Smooth muscle cell (in vitro differentiated cells): ENCODE data around the gene XRCC4. TPM values are rescaled to one million over a fixed set of nuclear protein-coding genes. Genes with fewer than 3 reads are reported as not detected.

ENCODE experiments used
- DNase-seq: peaks from one replicate; lab custom pipeline; 2025; ENCODE audit not compliant: unreplicated experiment; lab: John Stamatoyannopoulos, UW
- H2AFZ ChIP-seq: fragments of 200-600 bp; sonication (generic); 2 replicates; pipeline ENCODE4 v1.6.0; 2016; ENCODE audit warnings: antibody characterized with exemption, low read depth, mild to moderate bottlenecking
- H3F3A ChIP-seq: fragments of 200-600 bp; sonication (generic); 2 replicates; pipeline ENCODE4 v1.6.0; 2017; ENCODE audit warnings: antibody characterized with exemption, low read depth
- H3K27ac ChIP-seq: fragments of 200-600 bp; sonication (generic); 2 replicates; pipeline ENCODE4 v1.5.1; 2016; ENCODE audit warnings: low read depth, mild to moderate bottlenecking
- H3K27me3 ChIP-seq: fragments of 200-600 bp; sonication (generic); 2 replicates; pipeline ENCODE4 v1.6.1; 2016; ENCODE audit warnings: low read depth, mild to moderate bottlenecking
- H3K36me3 ChIP-seq: fragments of 200-600 bp; sonication (generic); 2 replicates; pipeline ENCODE4 v1.5.1; 2016; ENCODE audit warnings: low read depth
- H3K4me1 ChIP-seq: fragments of 200-600 bp; sonication (generic); 2 replicates; pipeline ENCODE4 v1.5.1; 2016; ENCODE audit warnings: low read depth
- H3K4me2 ChIP-seq: fragments of 200-600 bp; sonication (generic); 2 replicates; pipeline ENCODE4 v1.6.0; 2016; ENCODE audit warnings: mild to moderate bottlenecking
- H3K4me3 ChIP-seq: fragments of 200-600 bp; sonication (generic); 2 replicates; pipeline ENCODE4 v1.5.1; 2016; ENCODE audit warnings: mild to moderate bottlenecking
- H3K79me2 ChIP-seq: fragments of 200-600 bp; sonication (generic); 2 replicates; pipeline ENCODE4 v1.6.0; 2016; ENCODE audit warnings: low read depth, mild to moderate bottlenecking
- H3K9ac ChIP-seq: fragments of 200-600 bp; sonication (generic); 2 replicates; pipeline ENCODE4 v1.6.0; 2016; ENCODE audit warnings: low read depth
- H3K9me3 ChIP-seq: fragments of 200-600 bp; sonication (generic); replicated peaks from 2 replicates; pipeline ENCODE4 v1.5.1; 2016; ENCODE audit warnings: low read depth
- H4K20me1 ChIP-seq: fragments of 200-600 bp; sonication (generic); 2 replicates; pipeline ENCODE4 v1.6.0; 2016; ENCODE audit warnings: low read depth
- CTCF ChIP-seq: fragments of 200-600 bp; sonication (generic); IDR thresholded peaks from 2 replicates; pipeline ENCODE4 v1.5.1; 2017; ENCODE audit warnings: borderline replicate concordance, mild to moderate bottlenecking, antibody characterized with exemption; ENCODE audit not compliant: insufficient read depth, poor library complexity, severe bottlenecking
- WGBS: methylation state at CpG from one replicate; pipeline ENCODE4 v1.1.7; 2016; ENCODE audit warnings: low lambda C conversion rate; 5-methylcytosine and 5-hydroxymethylcytosine counted together
- polyA plus RNA-seq: library from polyadenylated mRNA; unstranded; fragments of >200 nt; fragmentation: Nextera tagmentation; extraction: Ambion mirVana; gene quantifications from 2 replicates; pipeline ENCODE4 v1.2.1, GENCODE V29; 2016
- total RNA-seq: library from RNA; depleted of rRNA; stranded (reverse); fragments of >200 nt; gene quantifications from 2 replicates; pipeline ENCODE4 v1.2.3, GENCODE V29; 2014

The XRCC4 gene
- total and polyA plus RNA-seq, 2 experiments from 2014 or later, result 98.1 to 110 TPM

GRCh38 chr5:83376461-83376860 lies 299.1 kb downstream of the XRCC4 start:
- no peak for TF ChIP-seq CTCF
- Histone ChIP-seq H3K27me3 (no peaks in the 10 kb centered on the region), H3K4me1 (peaks cover 23% of the 10 kb centered on the region), H3K9ac (no peak overlapping the region), H3K4me3 (no peak overlapping the region), H3F3A (peaks cover 2% of the 10 kb centered on the region), H3K79me2 (no peaks in the 10 kb centered on the region), H3K4me2 (no peak overlapping the region), H2AFZ (no peak overlapping the region), H3K36me3 (no peaks in the 10 kb centered on the region), H3K9me3 (no peaks in the 10 kb centered on the region), H3K27ac (peak overlapping the region; percentile 81), H4K20me1 (no peaks in the 10 kb centered on the region)
- 97% methylated on average over 2 of the region's 2 CpGs for WGBS
- DNase-seq, result no peak

- WGBS, result 72% methylated on average over 3 of the region's 3 CpGs
- peak overlapping the region; percentile 81 for H3K27ac ChIP-seq
- no peak overlapping the region for H2AFZ ChIP-seq
- H4K20me1 ChIP-seq, result no peaks in the 10 kb centered on the region
- H3K4me3 ChIP-seq, result no peak overlapping the region
- TF ChIP-seq CTCF, result no peak
- H3K27me3 ChIP-seq, result no peaks in the 10 kb centered on the region
- no peaks in the 10 kb centered on the region for H3K36me3 ChIP-seq
- no peaks in the 10 kb centered on the region for H3K9me3 ChIP-seq
- DNase-seq, result no peak
- H3K4me2 ChIP-seq, result peak overlapping the region; percentile 23
- no peaks in the 10 kb centered on the region for H3K79me2 ChIP-seq
- H3F3A ChIP-seq, result no peaks in the 10 kb centered on the region
- H3K4me1 ChIP-seq, result peaks cover 15% of the 10 kb centered on the region
- peak overlapping the region; percentile 6 for H3K9ac ChIP-seq
Measured at GRCh38 chr5:83377131-83377865, 300.0 kb downstream of the XRCC4 start.

- no peak overlapping the region for H3K4me2 ChIP-seq
- H3K36me3 ChIP-seq, result no peaks in the 10 kb centered on the region
- DNase-seq, result no peak
- no peaks in the 10 kb centered on the region for H3K79me2 ChIP-seq
- peak overlapping the region; percentile 81 for H3K27ac ChIP-seq
- 70% methylated on average over 7 of the region's 7 CpGs for whole genome bisulfite sequencing
- H3K4me1 ChIP-seq, result peaks cover 3% of the 10 kb centered on the region
- no peaks in the 10 kb centered on the region for H3K27me3 ChIP-seq
- H3K9ac ChIP-seq, result no peak overlapping the region
- no peak for TF ChIP-seq CTCF
- H3K9me3 ChIP-seq, result no peaks in the 10 kb centered on the region
- H3F3A ChIP-seq, result no peaks in the 10 kb centered on the region
- H4K20me1 ChIP-seq, result no peaks in the 10 kb centered on the region
- H2AFZ ChIP-seq, result peak overlapping the region; percentile 8
- H3K4me3 ChIP-seq, result no peak overlapping the region
Measured at GRCh38 chr5:83378624-83379289, 301.4 kb downstream of the XRCC4 start.
